OCI-LY7 (cell line): ENCODE data around the gene ZNF622. TPM values are rescaled to one million over a fixed set of nuclear protein-coding genes. Genes with fewer than 3 reads are reported as not detected.

Experiments used
- BruUV-seq: library from RNA; stranded (reverse); fragments of 400-500 nt; replicated peaks from 2 replicates; lab custom pipeline; 2021; lab: Mats Ljungman, UMichigan
- CTCF ChIA-PET: fragments of 300-600 bp; sonication (Branson Sonifier 250); formaldehyde crosslinking; loops from one replicate; lab custom pipeline; 2022; ENCODE audit warnings: antibody characterized with exemption; ENCODE audit not compliant: unreplicated experiment; lab: Charles Lee
- POLR2A ChIA-PET: fragments of 300-600 bp; sonication (Branson Sonifier 250); formaldehyde crosslinking; loops from one replicate; lab custom pipeline; 2022; ENCODE audit warnings: antibody characterized with exemption; lab: Charles Lee
- DNase-seq: peaks from one replicate; pipeline ENCODE4 v3.0.0-alpha.2; 2015; ENCODE audit warnings: low spot score
- H2AFZ ChIP-seq: fragments of 200-600 bp; sonication (generic), shearing (Covaris generic); 2 replicates; pipeline ENCODE4 v1.6.1; 2014; ENCODE audit warnings: mild to moderate bottlenecking, antibody characterized with exemption, low read length, moderate library complexity
- H3K27ac ChIP-seq: fragments of 200-600 bp; sonication (generic); 2 replicates; pipeline ENCODE4 v1.5.1; 2014; ENCODE audit warnings: mixed run types, low read depth, mild to moderate bottlenecking, moderate library complexity, low read length, inconsistent platforms; ENCODE audit not compliant: poor library complexity, severe bottlenecking
- H3K36me3 ChIP-seq: fragments of 200-600 bp; sonication (generic); 2 replicates; pipeline ENCODE4 v1.6.1; 2014; ENCODE audit warnings: mild to moderate bottlenecking, antibody characterized with exemption, low read length, moderate library complexity, mixed read lengths; ENCODE audit not compliant: insufficient read depth
- H3K4me1 ChIP-seq: fragments of 200-600 bp; sonication (generic); 2 replicates; pipeline ENCODE4 v1.5.1; 2014; ENCODE audit warnings: mild to moderate bottlenecking, low read length; ENCODE audit not compliant: insufficient read depth, poor library complexity, severe bottlenecking
- H3K4me2 ChIP-seq: fragments of 200-600 bp; sonication (generic); 2 replicates; pipeline ENCODE4 v1.6.1; 2014; ENCODE audit warnings: mild to moderate bottlenecking, low read length
- H3K4me3 ChIP-seq: fragments of 200-600 bp; sonication (generic); 2 replicates; pipeline ENCODE4 v1.5.1; 2014; ENCODE audit warnings: mild to moderate bottlenecking, low read depth, low read length; ENCODE audit not compliant: poor library complexity, severe bottlenecking
- H3K79me2 ChIP-seq: fragments of 200-600 bp; sonication (generic); 2 replicates; pipeline ENCODE4 v1.6.1; 2016; ENCODE audit warnings: low read depth, mild to moderate bottlenecking, low read length, moderate library complexity, mixed read lengths; ENCODE audit not compliant: insufficient read depth
- H3K9me2 ChIP-seq: fragments of 200-600 bp; sonication (generic); 2 replicates; pipeline ENCODE4 v1.6.1; 2016; ENCODE audit warnings: mild to moderate bottlenecking, low read length, mixed read lengths; ENCODE audit not compliant: insufficient read depth
- H3K9me3 ChIP-seq: fragments of 200-600 bp; sonication (generic); 2 replicates; pipeline ENCODE4 v1.6.1; 2014; ENCODE audit warnings: mild to moderate bottlenecking, mixed run types, low read length, mixed read lengths
- H4K20me1 ChIP-seq: fragments of 200-600 bp; sonication (generic); 2 replicates; pipeline ENCODE4 v1.6.1; 2014; ENCODE audit warnings: mild to moderate bottlenecking, antibody characterized with exemption, low read length, moderate library complexity, mixed read lengths; ENCODE audit not compliant: insufficient read depth
- CTCF ChIP-seq: fragments of 200-600 bp; sonication (generic); conservative IDR thresholded peaks from 2 replicates; pipeline ENCODE4 v1.5.1; 2014; ENCODE audit warnings: mild to moderate bottlenecking, antibody characterized with exemption, low read length, moderate library complexity, mixed read lengths
- EZH2phosphoT487 ChIP-seq: fragments of 200-600 bp; sonication (generic); IDR thresholded peaks from 2 replicates; pipeline ENCODE4 v1.6.1; 2018; ENCODE audit warnings: low read depth, borderline replicate concordance, mild to moderate bottlenecking, mixed run types, antibody characterized with exemption, low read length, moderate library complexity, mixed read lengths
- intact Hi-C: fragments of 100-400 bp; cut with micrococcal nuclease; formaldehyde crosslinking; loops from one replicate; pipeline ENCODE4 v1.10.0; 2022; ENCODE audit not compliant: unreplicated experiment
- total RNA-seq, 2 experiments: library from RNA; depleted of rRNA in 1 of 2; stranded (reverse); fragments of >200 nt in 1 of 2; shearing (Covaris generic) in 1 of 2; gene quantifications; 2 replicates each; pipeline ENCODE4 v1.2.3, GENCODE V29; 2014 to 2022

ZNF622 gene
- total RNA-seq, 2 experiments from 2014 or later, result 25.7 to 32.9 TPM

- no peak for TF ChIP-seq EZH2phosphoT487
- TF ChIP-seq CTCF, result no peak
- Histone ChIP-seq H3K4me2 (no peak overlapping the region), H4K20me1 (no peaks in the 10 kb centered on the region), H2AFZ (no peak overlapping the region), H3K9me3 (no peaks in the 10 kb centered on the region), H3K36me3 (no peaks in the 10 kb centered on the region), H3K9me2 (no peaks in the 10 kb centered on the region), H3K4me1 (no peaks in the 10 kb centered on the region), H3K4me3 (no peak overlapping the region), H3K27ac (no peak overlapping the region), H3K79me2 (no peaks in the 10 kb centered on the region)
- ChIA-PET CTCF (no interaction called here), POLR2A (interaction anchor here (0.6 kb wide), 1 partner anchor 402 kb away, joined by 4 read pairs; no protein-coding TSS in a partner anchor)
- DNase-seq, result no peak
- intact Hi-C loops, result no loop called here
- BruUV-seq, result no TSS peak
These were observed 43.3 kb upstream of the ZNF622 start for GRCh38 chr5:16508730-16509531.

- H3K9me2 ChIP-seq, result no peaks in the 10 kb centered on the region
- ChIA-PET CTCF (no interaction called here), POLR2A (no interaction called here)
- no peak overlapping the region for H3K4me2 ChIP-seq
- H3K79me2 ChIP-seq, result no peaks in the 10 kb centered on the region
- H3K9me3 ChIP-seq, result no peaks in the 10 kb centered on the region
- TF ChIP-seq CTCF, result no peak
- no peak for TF ChIP-seq EZH2phosphoT487
- intact Hi-C loops, result no loop called here
- DNase-seq, result no peak
- H3K36me3 ChIP-seq, result no peaks in the 10 kb centered on the region
- no peak overlapping the region for H3K4me3 ChIP-seq
- BruUV-seq, result no TSS peak
- no peaks in the 10 kb centered on the region for H4K20me1 ChIP-seq
- H3K27ac ChIP-seq, result no peak overlapping the region
- H2AFZ ChIP-seq, result no peak overlapping the region
- H3K4me1 ChIP-seq, result no peaks in the 10 kb centered on the region
These were observed 42.1 kb upstream of the ZNF622 start for GRCh38 chr5:16507716-16508115.

GRCh38 chr5:16505904-16506303 lies 40.3 kb upstream of the ZNF622 start:
- H3K4me3 ChIP-seq, result no peak overlapping the region
- no peak for DNase-seq
- no peak overlapping the region for H2AFZ ChIP-seq
- intact Hi-C loops, result no loop called here
- no peak overlapping the region for H3K27ac ChIP-seq
- TF ChIP-seq EZH2phosphoT487 (no peak), CTCF (no peak)
- no peaks in the 10 kb centered on the region for H3K9me2 ChIP-seq
- H3K4me2 ChIP-seq, result no peak overlapping the region
- no peaks in the 10 kb centered on the region for H3K79me2 ChIP-seq
- POLR2A ChIA-PET, result interaction anchor here (0.7 to 1.2 kb wide), 2 partner anchors 22 to 325 kb away, joined by 3 to 5 read pairs; no protein-coding TSS in a partner anchor
- BruUV-seq, result no TSS peak
- CTCF ChIA-PET, result no interaction called here
- no peaks in the 10 kb centered on the region for H3K4me1 ChIP-seq
- no peaks in the 10 kb centered on the region for H3K36me3 ChIP-seq
- no peaks in the 10 kb centered on the region for H3K9me3 ChIP-seq
- no peaks in the 10 kb centered on the region for H4K20me1 ChIP-seq
